Neural progenitor cell (in vitro differentiated cells): ENCODE data around the gene SLC22A23.

Experiments used
- EZH2phosphoT487 ChIP-seq: fragments of 200-600 bp; sonication (generic); IDR thresholded peaks from 2 replicates; pipeline ENCODE4 v1.6.1; 2017; ENCODE audit warnings: antibody characterized with exemption
- TF ChIP-seq, protein P1 (sequence below): fragments of 200-600 bp; sonication (generic); IDR thresholded peaks from 2 replicates; pipeline ENCODE4 v1.5.1; 2017; ENCODE audit warnings: antibody characterized with exemption, mild to moderate bottlenecking

DNA sequence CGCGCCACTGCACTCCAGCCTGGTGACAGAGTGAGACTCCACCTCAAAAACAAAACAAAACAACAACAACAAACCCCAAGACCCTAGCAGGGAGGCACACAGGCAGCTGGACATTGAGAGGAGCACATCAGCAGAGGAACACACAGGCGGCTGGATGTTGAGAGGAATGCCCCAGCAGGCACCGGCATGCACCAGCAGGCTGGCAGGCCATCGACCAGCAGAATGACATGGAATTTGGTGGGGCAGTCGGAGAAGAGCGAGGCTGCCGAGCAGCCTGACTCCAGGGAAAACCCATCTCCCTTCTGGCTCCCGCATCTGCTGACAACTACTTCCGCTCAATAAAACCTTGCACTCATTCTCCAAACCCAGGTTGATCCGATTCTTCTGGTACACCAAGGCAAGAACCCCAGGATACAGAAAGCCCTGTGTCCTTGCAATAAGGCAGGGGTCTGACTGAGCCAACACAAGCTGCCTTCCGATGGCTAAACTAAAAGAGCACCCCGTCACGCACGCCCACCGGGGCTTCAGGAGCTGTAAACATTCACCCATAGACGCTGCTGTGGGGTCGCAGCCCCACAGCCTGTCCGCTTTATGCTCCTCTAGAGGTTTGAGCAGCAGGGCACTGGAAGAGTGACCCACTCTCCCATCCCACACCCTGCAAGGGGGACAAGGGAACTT lies 60.2 kb downstream of the SLC22A23 start:
- TF ChIP-seq, protein P1, sequence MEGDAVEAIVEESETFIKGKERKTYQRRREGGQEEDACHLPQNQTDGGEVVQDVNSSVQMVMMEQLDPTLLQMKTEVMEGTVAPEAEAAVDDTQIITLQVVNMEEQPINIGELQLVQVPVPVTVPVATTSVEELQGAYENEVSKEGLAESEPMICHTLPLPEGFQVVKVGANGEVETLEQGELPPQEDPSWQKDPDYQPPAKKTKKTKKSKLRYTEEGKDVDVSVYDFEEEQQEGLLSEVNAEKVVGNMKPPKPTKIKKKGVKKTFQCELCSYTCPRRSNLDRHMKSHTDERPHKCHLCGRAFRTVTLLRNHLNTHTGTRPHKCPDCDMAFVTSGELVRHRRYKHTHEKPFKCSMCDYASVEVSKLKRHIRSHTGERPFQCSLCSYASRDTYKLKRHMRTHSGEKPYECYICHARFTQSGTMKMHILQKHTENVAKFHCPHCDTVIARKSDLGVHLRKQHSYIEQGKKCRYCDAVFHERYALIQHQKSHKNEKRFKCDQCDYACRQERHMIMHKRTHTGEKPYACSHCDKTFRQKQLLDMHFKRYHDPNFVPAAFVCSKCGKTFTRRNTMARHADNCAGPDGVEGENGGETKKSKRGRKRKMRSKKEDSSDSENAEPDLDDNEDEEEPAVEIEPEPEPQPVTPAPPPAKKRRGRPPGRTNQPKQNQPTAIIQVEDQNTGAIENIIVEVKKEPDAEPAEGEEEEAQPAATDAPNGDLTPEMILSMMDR, result no peak
- TF ChIP-seq EZH2phosphoT487, result no peak
